HG02852 (cell line): ENCODE measurements around the gene METAP1.
"Not testable (repeated sequence)": the region's sequence is repeated elsewhere in the genome, so short reads cannot be mapped to it uniquely, and the experiment has no call there.

Source experiments
- ATAC-seq: cut with Tn5 transposase; IDR thresholded peaks from one replicate; pipeline ENCODE4 v1.9.1; 2021; ENCODE audit warnings: mild to moderate bottlenecking, moderate library complexity; ENCODE audit not compliant: unreplicated experiment

METAP1 gene

GRCh38 chr4:99054428-99054994, 59.0 kb downstream of the METAP1 start:
- ATAC-seq: peak; percentile 55

GRCh38 chr4:99058228-99058627, 62.7 kb downstream of the METAP1 start:
- no peak for ATAC-seq

- no peak for ATAC-seq
Measured at GRCh38 chr4:99059550-99059949, 64.0 kb downstream of the METAP1 start.

- no peak for ATAC-seq
Measured at GRCh38 chr4:99061048-99061700, 65.7 kb downstream of the METAP1 start.

GRCh38 chr4:99062120-99062519, 66.6 kb downstream of the METAP1 start:
- peak; percentile 72 for ATAC-seq

GRCh38 chr4:99065521-99065920, 70.0 kb downstream of the METAP1 start:
- not testable (repeated sequence) for ATAC-seq

- ATAC-seq: no peak
Measured at GRCh38 chr4:99067617-99068016, 72.1 kb downstream of the METAP1 start.

GRCh38 chr4:99071159-99071558, 75.6 kb downstream of the METAP1 start:
- ATAC-seq: no peak

- ATAC-seq: no peak
Measured at GRCh38 chr4:99074816-99075215, 79.3 kb downstream of the METAP1 start.

GRCh38 chr4:99076292-99076976, 80.9 kb downstream of the METAP1 start:
- ATAC-seq: no peak

- ATAC-seq: no peak
Measured at GRCh38 chr4:99077177-99077576, 81.7 kb downstream of the METAP1 start.

- ATAC-seq: no peak
Measured at GRCh38 chr4:99078336-99078735, 82.8 kb downstream of the METAP1 start.

- no peak for ATAC-seq
Measured at GRCh38 chr4:99078931-99079624, 83.6 kb downstream of the METAP1 start.

- ATAC-seq: no peak
Measured at GRCh38 chr4:99079625-99080295, 84.2 kb downstream of the METAP1 start.

- ATAC-seq: not testable (repeated sequence)
Measured at GRCh38 chr4:99080869-99081268, 85.3 kb downstream of the METAP1 start.

- ATAC-seq: no peak
Measured at GRCh38 chr4:99082192-99082591, 86.7 kb downstream of the METAP1 start.

GRCh38 chr4:99084595-99084994, 89.1 kb downstream of the METAP1 start:
- no peak for ATAC-seq

- ATAC-seq: peak; percentile 20
Measured at GRCh38 chr4:99088023-99088449, 92.5 kb downstream of the METAP1 start.

GRCh38 chr4:99088481-99089365, 93.2 kb downstream of the METAP1 start, which contains the start of gene ADH5:
ADH5 (minus strand) TSS chr4:99088788; CDS start chr4:99088700, 88 bp downstream.
- ATAC-seq: peak; percentile 95
